Measurements from ENCODE around the gene YWHAB. TPM values are rescaled to one million over a fixed set of nuclear protein-coding genes. Genes with fewer than 3 reads are reported as not detected.

The YWHAB gene
- total RNA-seq, 1 experiment from 2014 or later = 135 TPM

GRCh38 chr20:44950368-44950767 lies 64.9 kb downstream of the YWHAB start:
- DNase-seq (ENCODE audit: low read depth) = no peak

- DNase-seq (ENCODE audit: low read depth) = no peak
Measured at GRCh38 chr20:44952731-44953130, 67.2 kb downstream of the YWHAB start.

GRCh38 chr20:44954211-44954610 lies 68.7 kb downstream of the YWHAB start:
- no peak for DNase-seq (ENCODE audit: low read depth)

- no peak for DNase-seq (ENCODE audit: low read depth)
Measured at GRCh38 chr20:44955270-44955669, 69.8 kb downstream of the YWHAB start.

GRCh38 chr20:44956410-44956809 lies 70.9 kb downstream of the YWHAB start:
- DNase-seq (ENCODE audit: low read depth) = no peak

Other genes starting within 250 kb of the YWHAB start
- 4.4 and 7.2 TPM in 2 replicates for gene ADA, start 234.0 kb upstream of the YWHAB start, total RNA-seq (2014; rRNA removed; shearing (Covaris generic))
- gene CCN5, start 170.3 kb upstream of the YWHAB start, total RNA-seq (2014; rRNA removed; shearing (Covaris generic)) = not detected in 2 replicates
- gene KCNK15, start 139.8 kb upstream of the YWHAB start, total RNA-seq (2014; rRNA removed; shearing (Covaris generic)) = not detected in 2 replicates
- not detected in 2 replicates for gene RIMS4, start 75.2 kb upstream of the YWHAB start, total RNA-seq (2014; rRNA removed; shearing (Covaris generic))
- gene PABPC1L, start 24.4 kb downstream of the YWHAB start, total RNA-seq (2014; rRNA removed; shearing (Covaris generic)) = 4.9 and 6.2 TPM in 2 replicates
- gene TOMM34, start 74.7 kb downstream of the YWHAB start, total RNA-seq (2014; rRNA removed; shearing (Covaris generic)) = 68.0 and 90.6 TPM in 2 replicates
- gene STK4, start 80.8 kb downstream of the YWHAB start, total RNA-seq (2014; rRNA removed; shearing (Covaris generic)) = 26.2 and 26.7 TPM in 2 replicates
- gene KCNS1, start 215.4 kb downstream of the YWHAB start, total RNA-seq (2014; rRNA removed; shearing (Covaris generic)) = 0.12 and 0.39 TPM in 2 replicates
- not detected in 2 replicates for gene WFDC5, start 229.5 kb downstream of the YWHAB start, total RNA-seq (2014; rRNA removed; shearing (Covaris generic))
- not detected in 2 replicates for gene WFDC12, start 238.8 kb downstream of the YWHAB start, total RNA-seq (2014; rRNA removed; shearing (Covaris generic))